DND-41 (cell line): ENCODE measurements around the gene ZAR1.

Experiments
- ATAC-seq: fragments of 200-7000 bp; cut with Tn5 transposase; 3 replicates; pipeline ENCODE4 v1.9.1; 2021; ENCODE audit warnings: low read depth; ENCODE audit not compliant: insufficient read depth
- DNase-seq: peaks from one replicate; pipeline ENCODE4 v3.0.0-alpha.2; 2020
- H2AFZ ChIP-seq: 2 replicates; pipeline ENCODE4 v1.6.0; 2012; ENCODE audit warnings: low read depth, low read length
- H3K27ac ChIP-seq: 2 replicates; pipeline ENCODE4 v1.5.1; 2012; ENCODE audit warnings: low read length, inconsistent platforms
- H3K27me3 ChIP-seq: fragments of 200-600 bp; sonication (generic); 2 replicates; pipeline ENCODE4 v1.6.0; 2012; ENCODE audit warnings: low read length, mild to moderate bottlenecking, inconsistent platforms; ENCODE audit not compliant: insufficient read depth, poor library complexity
- H3K36me3 ChIP-seq: 2 replicates; pipeline ENCODE4 v1.5.1; 2012; ENCODE audit warnings: low read length, inconsistent platforms; ENCODE audit not compliant: insufficient read depth
- H3K4me1 ChIP-seq: 2 replicates; pipeline ENCODE4 v1.5.1; 2012; ENCODE audit warnings: mild to moderate bottlenecking, low read length; ENCODE audit not compliant: insufficient read depth
- H3K4me2 ChIP-seq: 2 replicates; pipeline ENCODE4 v1.6.0; 2012; ENCODE audit warnings: mild to moderate bottlenecking, moderate library complexity, low read length, inconsistent platforms; ENCODE audit not compliant: insufficient read depth
- H3K4me3 ChIP-seq, 2 experiments: fragments of 200-600 bp in 1 of 2; shearing (Covaris generic) in 1 of 2; 2 replicates each; pipeline ENCODE4 v1.5.1; 2012 to 2016; ENCODE audit warnings: inconsistent platforms in 2 of 2, low read length in 2 of 2, mild to moderate bottlenecking in 2 of 2, low read depth in 1 of 2, moderate library complexity in 1 of 2
- H3K79me2 ChIP-seq: 2 replicates; pipeline ENCODE4 v1.6.0; 2012; ENCODE audit warnings: low read length, inconsistent platforms; ENCODE audit not compliant: insufficient read depth
- H3K9ac ChIP-seq: 2 replicates; pipeline ENCODE4 v1.6.0; 2012; ENCODE audit warnings: low read depth, mild to moderate bottlenecking, inconsistent platforms, low read length, moderate library complexity
- H3K9me3 ChIP-seq: 2 replicates; pipeline ENCODE4 v1.5.1; 2012; ENCODE audit warnings: low read length, moderate library complexity, mild to moderate bottlenecking, inconsistent platforms; ENCODE audit not compliant: insufficient read depth, severe bottlenecking
- H4K20me1 ChIP-seq: 2 replicates; pipeline ENCODE4 v1.6.0; 2012; ENCODE audit warnings: low read length; ENCODE audit not compliant: insufficient read depth
- CTCF ChIP-seq: IDR thresholded peaks from 2 replicates; pipeline ENCODE4 v1.5.1; 2012; ENCODE audit warnings: borderline replicate concordance, low read length, moderate library complexity, mild to moderate bottlenecking; ENCODE audit not compliant: poor library complexity, severe bottlenecking; ENCODE audit errors: extremely low read depth
- EZH2 ChIP-seq: IDR thresholded peaks from 3 replicates; pipeline ENCODE4 v1.6.1; 2012; ENCODE audit warnings: borderline replicate concordance, low read depth, mild to moderate bottlenecking, moderate library complexity, low read length, inconsistent platforms; ENCODE audit not compliant: severe bottlenecking

The ZAR1 gene

GRCh38 chr4:48542888-48543287, 52.8 kb downstream of the ZAR1 start:
- H3K27me3 ChIP-seq = no peaks in the 10 kb centered on the region
- TF ChIP-seq EZH2 = no peak
- no peak for TF ChIP-seq CTCF
- peaks cover 79% of the 10 kb centered on the region for H3K36me3 ChIP-seq
- no peaks in the 10 kb centered on the region for H4K20me1 ChIP-seq
- no peak overlapping the region for H3K4me2 ChIP-seq
- H3K9me3 ChIP-seq = no peaks in the 10 kb centered on the region
- H3K27ac ChIP-seq = no peak overlapping the region
- no peaks in the 10 kb centered on the region for H3K4me1 ChIP-seq
- DNase-seq (no peak), ATAC-seq (no peak)
- H3K4me3 ChIP-seq = no peak overlapping the region
- no peaks in the 10 kb centered on the region for H3K79me2 ChIP-seq
- no peak overlapping the region for H3K9ac ChIP-seq
- no peak overlapping the region for H2AFZ ChIP-seq

DNA sequence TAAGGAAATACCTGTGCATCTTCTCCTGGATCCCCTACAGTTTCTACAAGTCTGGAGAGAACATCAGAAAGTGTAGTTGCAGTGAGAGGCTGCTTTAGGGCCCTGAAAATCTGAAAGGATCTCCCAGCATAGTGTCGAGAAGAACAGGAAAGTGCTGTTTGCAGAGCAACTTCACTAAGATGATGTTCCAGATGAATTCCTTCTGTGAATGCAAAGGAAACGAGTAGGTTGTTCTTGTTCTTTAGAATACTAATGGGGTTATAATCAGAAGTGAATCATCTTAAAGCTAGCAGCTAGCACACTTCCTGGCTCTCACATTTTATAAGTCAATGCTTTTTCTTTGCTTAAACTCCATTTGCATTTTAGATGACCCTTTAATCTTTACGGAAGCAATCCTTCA, 53.7 kb downstream of the ZAR1 start:
- Histone ChIP-seq H2AFZ (no peak overlapping the region), H3K4me3 (no peak overlapping the region), H3K9ac (no peak overlapping the region), H3K27ac (no peak overlapping the region), H3K36me3 (peaks cover 88% of the 10 kb centered on the region), H3K27me3 (no peaks in the 10 kb centered on the region), H4K20me1 (no peaks in the 10 kb centered on the region), H3K9me3 (no peaks in the 10 kb centered on the region), H3K79me2 (no peaks in the 10 kb centered on the region), H3K4me2 (no peak overlapping the region), H3K4me1 (no peaks in the 10 kb centered on the region)
- TF ChIP-seq EZH2 (no peak), CTCF (no peak)
- DNase-seq (no peak), ATAC-seq (no peak)
